A673 (cell line): Measurements from ENCODE around the gene LPP. TPM values are rescaled to one million over a fixed set of nuclear protein-coding genes. Genes with fewer than 3 reads are reported as not detected.
"Not testable (repeated sequence)": the region's sequence is repeated elsewhere in the genome, so short reads cannot be mapped to it uniquely, and the experiment has no call there.

Experiments
- BruUV-seq: library from RNA; stranded (reverse); fragments of 400-500 nt; replicated peaks from 2 replicates; lab custom pipeline; 2021; lab: Mats Ljungman, UMichigan
- CTCF ChIA-PET: fragments of 300-600 bp; sonication (Branson Sonifier 250); formaldehyde crosslinking; loops from one replicate; lab custom pipeline; 2022; ENCODE audit warnings: antibody characterized with exemption; lab: Charles Lee
- POLR2A ChIA-PET: fragments of 300-600 bp; sonication (Branson Sonifier 250); formaldehyde crosslinking; loops from one replicate; lab custom pipeline; 2022; ENCODE audit warnings: antibody characterized with exemption; ENCODE audit not compliant: low non-redundant PET; lab: Charles Lee
- DNase-seq: peaks from one replicate; pipeline ENCODE4 v3.0.0-alpha.2; 2015; ENCODE audit warnings: low spot score
- H3K27ac ChIP-seq: fragments of 200-600 bp; sonication (generic); 2 replicates; pipeline ENCODE4 v1.5.1; 2016; ENCODE audit warnings: mixed run types, low read depth, mild to moderate bottlenecking, mixed read lengths, antibody characterized with exemption, low read length; ENCODE audit not compliant: poor library complexity, severe bottlenecking
- H3K27me3 ChIP-seq: fragments of 200-600 bp; sonication (generic); replicated peaks from 2 replicates; pipeline ENCODE4 v1.6.1; 2017; ENCODE audit warnings: mixed run types, low read depth, mild to moderate bottlenecking, mixed read lengths, antibody characterized with exemption, low read length; ENCODE audit not compliant: insufficient read depth, poor library complexity
- H3K36me3 ChIP-seq: fragments of 200-600 bp; sonication (generic); 2 replicates; pipeline ENCODE4 v1.6.1; 2016; ENCODE audit warnings: mixed run types, mild to moderate bottlenecking, mixed read lengths, antibody characterized with exemption, low read length; ENCODE audit not compliant: insufficient read depth, poor library complexity, severe bottlenecking
- H3K4me1 ChIP-seq: fragments of 200-600 bp; sonication (generic); 2 replicates; pipeline ENCODE4 v1.6.1; 2017; ENCODE audit warnings: mixed run types, mild to moderate bottlenecking, mixed read lengths, antibody characterized with exemption, low read length; ENCODE audit not compliant: insufficient read depth, poor library complexity, severe bottlenecking
- H3K4me3 ChIP-seq: fragments of 200-600 bp; sonication (generic); 2 replicates; pipeline ENCODE4 v1.5.1; 2016; ENCODE audit warnings: low read depth, mixed run types, mild to moderate bottlenecking, mixed read lengths, low read length; ENCODE audit not compliant: poor library complexity, severe bottlenecking
- H3K9me3 ChIP-seq: fragments of 200-600 bp; sonication (generic); 2 replicates; pipeline ENCODE4 v1.6.1; 2016; ENCODE audit warnings: mixed run types, low read depth, mild to moderate bottlenecking, mixed read lengths, antibody characterized with exemption, low read length; ENCODE audit not compliant: poor library complexity, severe bottlenecking
- EZH2 ChIP-seq: fragments of 200-600 bp; sonication (generic); IDR thresholded peaks from 2 replicates; pipeline ENCODE4 v1.6.1; 2017; ENCODE audit warnings: borderline replicate concordance, low read depth, mild to moderate bottlenecking, mixed read lengths, antibody characterized with exemption, low read length; ENCODE audit not compliant: poor library complexity, severe bottlenecking
- intact Hi-C: fragments of 100-400 bp; cut with micrococcal nuclease; formaldehyde crosslinking; loops from one replicate; pipeline ENCODE4 v1.10.0; 2022; ENCODE audit not compliant: unreplicated experiment
- total RNA-seq: library from RNA; stranded (reverse); gene quantifications from 2 replicates; pipeline ENCODE4 v1.2.3, GENCODE V29; 2021
- TF ChIP-seq, protein P1 (sequence below): fragments of 300-800, 200-600 bp; sonication (generic); conservative IDR thresholded peaks from 2 replicates; pipeline ENCODE4 v1.5.1; 2017; ENCODE audit warnings: low read depth, mild to moderate bottlenecking, antibody characterized with exemption, low read length, moderate library complexity, mixed read lengths

The LPP gene
- total RNA-seq, 1 experiment from 2014 or later = 39.7 TPM

GRCh38 chr3:188442430-188442829 is 288.5 kb downstream of the LPP start:
- Histone ChIP-seq H3K27me3 (no peaks in the 10 kb centered on the region), H3K4me1 (peaks cover 12% of the 10 kb centered on the region), H3K27ac (no peak overlapping the region), H3K36me3 (no peaks in the 10 kb centered on the region), H3K9me3 (no peaks in the 10 kb centered on the region), H3K4me3 (no peak overlapping the region)
- no TSS peak for BruUV-seq
- no peak for DNase-seq
- ChIA-PET POLR2A (no interaction called here), CTCF (no interaction called here)
- intact Hi-C loops = no loop called here
- TF ChIP-seq EZH2 = no peak
- TF ChIP-seq, protein P1, sequence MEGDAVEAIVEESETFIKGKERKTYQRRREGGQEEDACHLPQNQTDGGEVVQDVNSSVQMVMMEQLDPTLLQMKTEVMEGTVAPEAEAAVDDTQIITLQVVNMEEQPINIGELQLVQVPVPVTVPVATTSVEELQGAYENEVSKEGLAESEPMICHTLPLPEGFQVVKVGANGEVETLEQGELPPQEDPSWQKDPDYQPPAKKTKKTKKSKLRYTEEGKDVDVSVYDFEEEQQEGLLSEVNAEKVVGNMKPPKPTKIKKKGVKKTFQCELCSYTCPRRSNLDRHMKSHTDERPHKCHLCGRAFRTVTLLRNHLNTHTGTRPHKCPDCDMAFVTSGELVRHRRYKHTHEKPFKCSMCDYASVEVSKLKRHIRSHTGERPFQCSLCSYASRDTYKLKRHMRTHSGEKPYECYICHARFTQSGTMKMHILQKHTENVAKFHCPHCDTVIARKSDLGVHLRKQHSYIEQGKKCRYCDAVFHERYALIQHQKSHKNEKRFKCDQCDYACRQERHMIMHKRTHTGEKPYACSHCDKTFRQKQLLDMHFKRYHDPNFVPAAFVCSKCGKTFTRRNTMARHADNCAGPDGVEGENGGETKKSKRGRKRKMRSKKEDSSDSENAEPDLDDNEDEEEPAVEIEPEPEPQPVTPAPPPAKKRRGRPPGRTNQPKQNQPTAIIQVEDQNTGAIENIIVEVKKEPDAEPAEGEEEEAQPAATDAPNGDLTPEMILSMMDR = no peak

- BruUV-seq, intact Hi-C loops, CTCF ChIA-PET: not testable (repeated sequence)
Measured at GRCh38 chr3:188445175-188445574, 291.2 kb downstream of the LPP start.

GRCh38 chr3:188446014-188446413 is 292.1 kb downstream of the LPP start:
- H3K27ac ChIP-seq = no peak overlapping the region
- intact Hi-C loops = no loop called here
- POLR2A ChIA-PET = no interaction called here
- TF ChIP-seq, protein P1 = no peak
- TF ChIP-seq EZH2 = no peak
- H3K4me3 ChIP-seq = no peak overlapping the region
- no peaks in the 10 kb centered on the region for H3K4me1 ChIP-seq
- no peaks in the 10 kb centered on the region for H3K9me3 ChIP-seq
- DNase-seq = no peak
- no peaks in the 10 kb centered on the region for H3K27me3 ChIP-seq
- BruUV-seq = no TSS peak
- CTCF ChIA-PET = no interaction called here
- H3K36me3 ChIP-seq = no peaks in the 10 kb centered on the region

More at GRCh38 chr3:188445175-188445574, 291.2 kb downstream of the LPP start:
- H3K27ac ChIP-seq, POLR2A ChIA-PET, H3K4me1 ChIP-seq, H3K36me3 ChIP-seq, H3K4me3 ChIP-seq, DNase-seq, H3K27me3 ChIP-seq, H3K9me3 ChIP-seq: not testable (repeated sequence)

GRCh38 chr3:188446766-188447165 is 292.8 kb downstream of the LPP start:
- POLR2A ChIA-PET = no interaction called here
- no TSS peak for BruUV-seq

More at GRCh38 chr3:188446766-188447165, 292.8 kb downstream of the LPP start:
- DNase-seq = no peak
- no peak overlapping the region for H3K27ac ChIP-seq
- H3K9me3 ChIP-seq = no peaks in the 10 kb centered on the region
- no peaks in the 10 kb centered on the region for H3K4me1 ChIP-seq
- intact Hi-C loops = no loop called here
- no peaks in the 10 kb centered on the region for H3K36me3 ChIP-seq
- CTCF ChIA-PET = no interaction called here
- TF ChIP-seq, protein P1 = no peak
- no peak for TF ChIP-seq EZH2
- no peaks in the 10 kb centered on the region for H3K27me3 ChIP-seq
- H3K4me3 ChIP-seq = no peak overlapping the region
